ENCODE results near the gene FAT4.

GRCh38 chr4:125331116-125331515 is 16.4 kb downstream of the FAT4 start:
- TF ChIP-seq CTCF (IDR thresholded peaks at IDR 0.05) (no peak), ZFX (IDR thresholded peaks at IDR 0.05; ENCODE audit: borderline replicate concordance) (no peak)
